ENCODE measurements around the gene UBXN7.
"Not testable (repeated sequence)": the region's sequence is repeated elsewhere in the genome, so short reads cannot be mapped to it uniquely, and the experiment has no call there.

Gene UBXN7

GRCh38 chr3:196432137-196432879, at the start of gene UBXN7:
Gene UBXN7 (minus strand): TSS chr3:196432427. CDS start chr3:196432399, 28 bp downstream.
- H3K27me3 Mint-ChIP-seq (ENCODE audit: low read depth) = no peaks in the 10 kb centered on the region
- H3K27ac Mint-ChIP-seq = peak within 1 kb of the TSS; percentile 82 to 94 (median 88)
- TF ChIP-seq CTCF (IDR thresholded peaks at IDR 0.05; ENCODE audit: unreplicated experiment in 3 of 3) = no peak
- peak within 1 kb of the TSS; percentile 80 to 90 (median 85) for H3K4me3 Mint-ChIP-seq
- peaks cover 10% of the 10 kb centered on the region for H3K4me1 Mint-ChIP-seq
- H3K36me3 Mint-ChIP-seq (ENCODE audit: low read depth) = peaks cover 4% of the 10 kb centered on the region
- no peaks in the 10 kb centered on the region for H3K9me3 Mint-ChIP-seq

GRCh38 chr3:196477678-196478077, 45.5 kb upstream of the UBXN7 start:
- H3K27ac Mint-ChIP-seq = no peak overlapping the region
- no peak for TF ChIP-seq CTCF (IDR thresholded peaks at IDR 0.05; ENCODE audit: unreplicated experiment in 3 of 3)
- peaks cover 43% of the 10 kb centered on the region for H3K36me3 Mint-ChIP-seq (ENCODE audit: low read depth)
- H3K27me3 Mint-ChIP-seq (ENCODE audit: low read depth) = no peaks in the 10 kb centered on the region
- H3K4me3 Mint-ChIP-seq = no peak overlapping the region
- no peaks in the 10 kb centered on the region for H3K9me3 Mint-ChIP-seq
- no peaks in the 10 kb centered on the region for H3K4me1 Mint-ChIP-seq

GRCh38 chr3:196472286-196472685, 40.1 kb upstream of the UBXN7 start:
- no peak for TF ChIP-seq CTCF (IDR thresholded peaks at IDR 0.05; ENCODE audit: unreplicated experiment in 3 of 3)
- Mint-ChIP-seq H3K27ac (no peak overlapping the region), H3K36me3 (ENCODE audit: low read depth) (peaks cover 34% of the 10 kb centered on the region), H3K4me3 (no peak overlapping the region), H3K9me3 (no peaks in the 10 kb centered on the region), H3K4me1 (no peaks in the 10 kb centered on the region), H3K27me3 (ENCODE audit: low read depth) (no peaks in the 10 kb centered on the region)

- no peaks in the 10 kb centered on the region for H3K9me3 Mint-ChIP-seq
- H3K4me3 Mint-ChIP-seq = no peak overlapping the region
- H3K36me3 Mint-ChIP-seq (ENCODE audit: low read depth) = peaks cover 28% of the 10 kb centered on the region
- no peak for TF ChIP-seq CTCF (IDR thresholded peaks at IDR 0.05; ENCODE audit: unreplicated experiment in 3 of 3)
- H3K27me3 Mint-ChIP-seq (ENCODE audit: low read depth) = no peaks in the 10 kb centered on the region
- no peak overlapping the region for H3K27ac Mint-ChIP-seq
- H3K4me1 Mint-ChIP-seq = no peaks in the 10 kb centered on the region
Observed at GRCh38 chr3:196471551-196471950, 39.3 kb upstream of the UBXN7 start.

- H3K4me1 Mint-ChIP-seq; H3K27ac Mint-ChIP-seq; H3K9me3 Mint-ChIP-seq; H3K27me3 Mint-ChIP-seq (ENCODE audit: low read depth); H3K4me3 Mint-ChIP-seq: not testable (repeated sequence)
- peaks cover 29% of the 10 kb centered on the region for H3K36me3 Mint-ChIP-seq (ENCODE audit: low read depth)
Observed at GRCh38 chr3:196470182-196470581, 38.0 kb upstream of the UBXN7 start.

- Mint-ChIP-seq H3K27me3 (ENCODE audit: low read depth) (no peaks in the 10 kb centered on the region), H3K27ac (no peak overlapping the region), H3K4me1 (no peaks in the 10 kb centered on the region), H3K9me3 (no peaks in the 10 kb centered on the region), H3K36me3 (ENCODE audit: low read depth) (peaks cover 18% of the 10 kb centered on the region), H3K4me3 (no peak overlapping the region)
- TF ChIP-seq CTCF (IDR thresholded peaks at IDR 0.05; ENCODE audit: unreplicated experiment in 3 of 3) = no peak
Observed at GRCh38 chr3:196463804-196464203, 31.6 kb upstream of the UBXN7 start.

All from nephron (organoid).